ENCODE data around the gene DYNC1I2. TPM values are rescaled to one million over a fixed set of nuclear protein-coding genes. Genes with fewer than 3 reads are reported as not detected.

DYNC1I2 gene
- total and polyA plus RNA-seq, 2 experiments from 2014 or later = 62.2 to 82.4 TPM

DNA sequence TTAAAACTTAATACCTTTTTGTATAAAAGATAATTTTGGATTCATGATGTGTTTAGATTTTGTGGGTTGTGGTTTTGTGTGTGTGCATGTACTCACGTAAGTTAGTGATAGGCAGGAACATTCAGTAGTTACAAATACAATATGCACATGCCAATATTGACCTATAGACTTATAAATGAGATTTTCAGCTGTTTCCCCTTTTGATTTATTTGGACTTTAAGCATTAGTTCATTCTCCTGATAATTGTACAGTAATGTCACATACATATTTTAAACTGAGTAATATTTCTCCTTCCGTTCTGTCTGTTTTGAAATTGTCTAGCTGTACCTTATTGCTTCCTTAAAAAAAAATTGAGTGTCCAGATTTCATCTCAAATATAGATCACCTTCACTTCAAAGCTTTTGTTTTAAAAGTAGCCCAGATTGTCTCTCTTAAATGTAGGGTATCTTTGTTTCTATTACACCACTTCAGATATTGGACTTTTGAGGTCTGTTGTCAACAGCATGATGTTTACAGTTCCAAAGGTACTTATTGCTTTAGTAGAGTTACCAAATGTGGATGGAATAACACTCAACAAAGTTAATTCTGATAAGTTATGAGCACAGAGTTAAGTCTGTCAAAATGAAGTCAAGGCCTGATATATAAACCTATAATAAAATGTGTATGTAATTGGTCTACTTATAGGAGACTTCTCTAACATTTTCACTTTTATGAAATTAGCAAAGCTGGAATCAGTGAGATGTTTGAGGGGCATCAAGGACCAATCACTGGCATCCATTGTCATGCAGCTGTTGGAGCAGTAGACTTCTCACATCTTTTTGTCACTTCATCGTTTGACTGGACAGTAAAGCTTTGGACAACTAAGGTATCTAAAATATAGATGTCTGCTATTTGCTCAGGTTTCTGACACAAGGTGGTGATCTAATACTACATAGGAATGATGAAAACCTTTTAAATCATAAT lies 42.0 kb downstream of the DYNC1I2 start:
- no peaks in the 10 kb centered on the region for H3K9me3 ChIP-seq (ENCODE audit: low read depth)
- H3K4me3 ChIP-seq = no peak overlapping the region
- H3K27me3 ChIP-seq = no peaks in the 10 kb centered on the region
- H3K27ac ChIP-seq = no peak overlapping the region
- TF ChIP-seq, protein P1, sequence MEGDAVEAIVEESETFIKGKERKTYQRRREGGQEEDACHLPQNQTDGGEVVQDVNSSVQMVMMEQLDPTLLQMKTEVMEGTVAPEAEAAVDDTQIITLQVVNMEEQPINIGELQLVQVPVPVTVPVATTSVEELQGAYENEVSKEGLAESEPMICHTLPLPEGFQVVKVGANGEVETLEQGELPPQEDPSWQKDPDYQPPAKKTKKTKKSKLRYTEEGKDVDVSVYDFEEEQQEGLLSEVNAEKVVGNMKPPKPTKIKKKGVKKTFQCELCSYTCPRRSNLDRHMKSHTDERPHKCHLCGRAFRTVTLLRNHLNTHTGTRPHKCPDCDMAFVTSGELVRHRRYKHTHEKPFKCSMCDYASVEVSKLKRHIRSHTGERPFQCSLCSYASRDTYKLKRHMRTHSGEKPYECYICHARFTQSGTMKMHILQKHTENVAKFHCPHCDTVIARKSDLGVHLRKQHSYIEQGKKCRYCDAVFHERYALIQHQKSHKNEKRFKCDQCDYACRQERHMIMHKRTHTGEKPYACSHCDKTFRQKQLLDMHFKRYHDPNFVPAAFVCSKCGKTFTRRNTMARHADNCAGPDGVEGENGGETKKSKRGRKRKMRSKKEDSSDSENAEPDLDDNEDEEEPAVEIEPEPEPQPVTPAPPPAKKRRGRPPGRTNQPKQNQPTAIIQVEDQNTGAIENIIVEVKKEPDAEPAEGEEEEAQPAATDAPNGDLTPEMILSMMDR (IDR thresholded peaks at IDR 0.05; ENCODE audit: low read depth, low read length) = no peak
- peaks cover 39% of the 10 kb centered on the region for H3K36me3 ChIP-seq
- no peak for DNase-seq (ENCODE audit: low read depth in 1 of 2, low spot score in 1 of 2)
- no peaks in the 10 kb centered on the region for H3K4me1 ChIP-seq (ENCODE audit: low read depth)

DNA sequence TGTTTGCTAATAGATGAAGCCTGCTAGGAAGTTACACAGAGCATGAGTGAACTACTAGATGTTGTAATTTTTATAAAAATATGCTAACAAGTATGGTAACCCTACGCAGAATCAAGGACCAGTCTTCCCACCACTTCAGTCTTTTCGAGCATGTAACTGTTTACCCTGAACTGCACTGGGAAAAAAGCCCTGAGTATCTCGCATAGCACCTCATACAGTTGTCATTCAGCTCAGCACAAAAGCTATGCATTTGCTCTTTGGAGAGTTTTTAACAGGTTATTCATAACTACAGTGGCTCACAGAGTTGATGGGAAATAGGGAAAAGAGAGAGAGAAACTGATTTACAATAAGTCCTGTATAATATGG lies 42.7 kb downstream of the DYNC1I2 start:
- Histone ChIP-seq H3K36me3 (peaks cover 42% of the 10 kb centered on the region), H3K4me3 (no peak overlapping the region), H3K27ac (no peak overlapping the region), H3K9me3 (ENCODE audit: low read depth) (no peaks in the 10 kb centered on the region), H3K4me1 (ENCODE audit: low read depth) (no peaks in the 10 kb centered on the region), H3K27me3 (no peaks in the 10 kb centered on the region)
- no peak for DNase-seq (ENCODE audit: low read depth in 1 of 2, low spot score in 1 of 2)
- TF ChIP-seq, protein P1 (IDR thresholded peaks at IDR 0.05; ENCODE audit: low read depth, low read length) = no peak

DNA sequence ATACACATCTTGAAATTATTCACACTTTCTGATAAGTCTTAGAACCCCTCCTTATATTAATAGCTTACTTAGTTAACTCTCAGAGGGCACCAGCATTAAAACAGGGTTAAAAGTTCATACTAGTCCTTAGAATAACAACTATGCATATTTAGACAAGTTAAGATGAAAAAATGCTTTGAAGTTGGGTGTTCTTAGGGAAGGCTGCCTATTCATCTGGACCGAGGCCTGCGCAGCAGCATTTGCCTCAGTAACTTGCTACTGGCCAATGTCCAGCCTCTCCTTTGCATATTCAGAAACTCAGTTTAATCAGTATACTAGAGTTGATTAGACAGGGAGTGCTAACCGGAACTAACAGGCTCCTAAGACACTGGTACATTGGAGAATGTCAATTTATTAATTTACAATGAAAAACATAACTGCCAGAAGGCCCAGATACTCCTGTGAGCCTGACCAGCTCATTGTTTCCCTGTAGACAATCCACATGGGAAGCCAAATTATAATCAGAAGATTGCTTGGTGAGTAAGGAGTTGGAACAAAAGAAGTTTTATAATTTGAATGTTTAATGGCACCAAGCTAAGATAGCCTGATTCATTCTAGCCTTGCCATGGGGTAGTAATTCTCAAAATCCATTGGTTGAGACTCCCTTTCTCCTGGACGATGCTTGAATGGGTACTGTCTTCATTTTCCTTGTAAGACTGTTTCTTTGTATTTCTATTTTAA lies 48.9 kb downstream of the DYNC1I2 start:
- H3K4me3 ChIP-seq = no peak overlapping the region
- peaks cover 22% of the 10 kb centered on the region for H3K36me3 ChIP-seq
- no peaks in the 10 kb centered on the region for H3K4me1 ChIP-seq (ENCODE audit: low read depth)
- TF ChIP-seq, protein P1 (IDR thresholded peaks at IDR 0.05; ENCODE audit: low read depth, low read length) = no peak
- H3K9me3 ChIP-seq (ENCODE audit: low read depth) = no peaks in the 10 kb centered on the region
- H3K27ac ChIP-seq = no peak overlapping the region
- DNase-seq (ENCODE audit: low read depth in 1 of 2, low spot score in 1 of 2) = no peak
- no peaks in the 10 kb centered on the region for H3K27me3 ChIP-seq

DNA sequence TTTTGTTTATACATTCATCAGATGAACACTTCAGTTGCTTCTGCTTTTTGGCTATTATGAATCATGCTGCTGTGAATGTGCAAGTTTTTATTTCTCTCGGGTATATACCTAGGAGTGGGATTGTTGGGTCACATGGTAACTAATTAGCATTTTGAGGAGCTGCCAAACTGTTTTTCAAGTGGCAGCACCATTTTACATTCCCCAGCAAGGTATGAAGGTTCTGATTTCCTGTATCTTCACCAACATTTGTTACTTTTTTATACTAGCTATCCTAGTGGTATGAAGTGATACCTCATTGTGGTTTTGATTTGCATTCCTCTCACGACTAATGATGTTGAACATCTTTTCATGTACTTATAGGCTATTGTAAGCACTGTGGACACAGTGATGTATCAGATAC lies 53.9 kb downstream of the DYNC1I2 start:
- H3K36me3 ChIP-seq = peaks cover 51% of the 10 kb centered on the region
- no peak overlapping the region for H3K4me3 ChIP-seq
- DNase-seq (ENCODE audit: low read depth in 1 of 2, low spot score in 1 of 2) = peak in 1 of 2 donors; percentile 5
- no peaks in the 10 kb centered on the region for H3K27me3 ChIP-seq
- no peak overlapping the region for H3K27ac ChIP-seq
- no peaks in the 10 kb centered on the region for H3K9me3 ChIP-seq (ENCODE audit: low read depth)
- no peaks in the 10 kb centered on the region for H3K4me1 ChIP-seq (ENCODE audit: low read depth)
- TF ChIP-seq, protein P1 (IDR thresholded peaks at IDR 0.05; ENCODE audit: low read depth, low read length) = no peak

DNA sequence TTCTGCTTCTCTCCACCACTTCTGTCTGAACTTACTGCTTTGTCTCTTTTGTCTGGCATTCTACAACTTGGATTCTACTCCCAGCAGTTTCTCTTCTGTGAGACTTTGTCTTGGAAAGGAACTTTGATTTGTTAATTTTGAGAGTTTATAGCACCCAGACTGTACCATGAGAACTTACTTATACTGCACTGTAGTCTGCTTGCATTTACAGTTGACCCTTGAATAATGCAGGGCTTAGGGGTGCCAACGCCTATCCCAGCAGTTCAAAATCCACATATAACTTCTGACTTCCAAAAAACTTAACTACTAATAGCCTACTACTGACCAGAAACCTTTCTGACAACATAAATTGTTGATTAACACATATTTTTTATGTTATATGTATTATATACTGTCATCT lies 55.5 kb downstream of the DYNC1I2 start:
- DNase-seq (ENCODE audit: low read depth in 1 of 2, low spot score in 1 of 2) = no peak
- TF ChIP-seq, protein P1 (IDR thresholded peaks at IDR 0.05; ENCODE audit: low read depth, low read length) = no peak
- Histone ChIP-seq H3K9me3 (ENCODE audit: low read depth) (no peaks in the 10 kb centered on the region), H3K27me3 (no peaks in the 10 kb centered on the region), H3K36me3 (peaks cover 54% of the 10 kb centered on the region), H3K27ac (no peak overlapping the region), H3K4me3 (no peak overlapping the region), H3K4me1 (ENCODE audit: low read depth) (no peaks in the 10 kb centered on the region)
